Urothelium cell line (cell line): Measurements from ENCODE around the gene NR2C2.
"Not testable (repeated sequence)": the region's sequence is repeated elsewhere in the genome, so short reads cannot be mapped to it uniquely, and the experiment has no call there.

ENCODE experiments used
- DNase-seq: peaks from one replicate; pipeline ENCODE4 v3.0.0; 2011; ENCODE audit warnings: low spot score, mixed read lengths
- FAIRE-seq: peaks from 2 replicates; lab custom pipeline; 2011; peaks lifted over from hg19 to GRCh38; lab: Jason Lieb, UNC

Gene NR2C2

GRCh38 chr3:14957153-14957552, 9.8 kb downstream of the NR2C2 start:
- FAIRE-seq (no peak), DNase-seq (no peak)

DNA sequence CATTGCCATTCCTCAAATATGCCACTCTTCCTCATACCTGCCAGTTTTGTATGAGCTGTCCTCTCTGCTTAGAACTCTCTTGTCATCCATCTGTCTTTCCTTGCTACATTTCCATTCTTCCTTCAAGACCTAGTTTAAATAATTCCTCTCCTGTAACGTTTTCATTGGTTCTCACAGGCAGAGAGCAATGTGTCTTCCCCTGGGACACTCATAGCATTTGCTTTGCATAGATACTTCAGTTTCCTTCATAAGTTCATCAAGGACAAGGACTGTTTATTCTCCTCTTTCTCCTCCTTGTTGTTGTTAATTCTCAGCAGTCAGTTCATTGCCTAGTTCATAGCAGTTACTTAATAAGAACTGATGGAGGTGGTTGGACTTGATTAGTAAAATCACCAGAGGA, 10.5 kb downstream of the NR2C2 start:
- DNase-seq (no peak), FAIRE-seq (no peak)

GRCh38 chr3:14959359-14959943, 12.1 kb downstream of the NR2C2 start:
- no peak for DNase-seq
- no peak for FAIRE-seq

DNA sequence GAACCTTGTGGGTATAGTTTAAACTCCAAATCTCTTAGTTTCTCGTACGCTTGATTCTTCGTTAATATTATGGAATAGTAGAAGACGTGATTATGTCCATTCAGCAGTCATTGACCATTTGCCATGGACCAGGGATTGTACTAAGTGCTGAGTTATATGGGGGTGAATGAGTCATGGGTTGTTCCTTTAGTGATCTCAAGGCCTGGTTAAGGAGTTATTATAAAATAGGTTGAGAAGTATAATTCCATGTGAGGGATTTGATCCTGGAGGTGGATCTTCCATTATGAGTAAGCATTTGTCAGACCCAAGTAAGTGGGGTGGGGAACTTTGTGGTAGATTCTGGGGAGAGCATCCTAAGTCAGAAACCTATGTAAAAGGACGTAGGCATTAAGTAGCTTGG, 15.4 kb downstream of the NR2C2 start:
- DNase-seq (no peak), FAIRE-seq (no peak)

DNA sequence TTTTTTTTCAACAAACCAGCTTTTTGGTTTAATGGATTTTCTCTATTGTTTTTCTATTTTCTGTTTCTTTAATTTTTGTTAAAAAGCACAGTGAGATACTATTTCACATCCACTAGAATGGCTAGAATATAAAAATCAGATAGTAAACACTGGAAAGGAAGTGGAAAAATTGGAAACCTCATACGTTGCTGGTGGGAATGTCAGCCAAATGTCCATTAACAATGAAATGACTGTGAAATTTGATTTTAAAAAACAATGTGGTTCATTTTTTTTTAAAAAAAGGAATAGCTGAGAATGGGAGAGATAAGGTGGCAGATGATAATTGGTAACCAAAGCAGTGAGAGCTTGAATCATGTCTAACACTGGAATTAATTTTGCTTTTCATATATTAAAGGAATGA, 19.9 kb downstream of the NR2C2 start:
- DNase-seq, result no peak
- FAIRE-seq, result no peak

- DNase-seq, result no peak
- FAIRE-seq, result no peak
Observed at GRCh38 chr3:14969671-14970070, 22.3 kb downstream of the NR2C2 start.

GRCh38 chr3:14976317-14976716, 28.9 kb downstream of the NR2C2 start:
- DNase-seq (no peak), FAIRE-seq (no peak)

- DNase-seq, result no peak
Observed at GRCh38 chr3:14980689-14981088, 33.3 kb downstream of the NR2C2 start.

DNA sequence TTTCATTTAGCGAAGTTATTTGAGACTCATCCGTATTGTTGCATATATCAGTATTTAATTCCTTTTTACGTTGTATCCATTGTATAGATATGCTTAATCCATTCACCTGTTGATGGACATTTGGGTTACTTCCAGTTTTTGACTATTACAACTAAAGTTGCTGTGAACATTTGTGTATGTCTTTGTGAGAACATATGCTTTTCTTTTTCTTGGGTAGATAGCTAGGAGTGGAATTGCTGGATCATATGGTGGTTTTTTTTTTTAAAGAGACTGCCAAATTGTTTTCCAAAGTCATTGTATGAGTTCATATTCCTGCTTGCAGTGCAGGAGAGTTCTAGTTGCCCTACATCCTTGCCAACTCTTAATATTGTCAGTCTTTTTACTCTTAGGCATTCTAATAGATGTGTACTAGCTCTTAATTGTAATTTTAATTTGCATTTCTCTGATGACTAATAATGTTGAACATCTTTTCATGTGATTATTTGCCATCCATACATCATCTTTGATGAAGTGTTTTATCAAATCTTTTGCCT, 37.3 kb downstream of the NR2C2 start:
- FAIRE-seq, result no peak
- DNase-seq, result no peak

More at GRCh38 chr3:14980689-14981088, 33.3 kb downstream of the NR2C2 start:
- no peak for FAIRE-seq

DNA sequence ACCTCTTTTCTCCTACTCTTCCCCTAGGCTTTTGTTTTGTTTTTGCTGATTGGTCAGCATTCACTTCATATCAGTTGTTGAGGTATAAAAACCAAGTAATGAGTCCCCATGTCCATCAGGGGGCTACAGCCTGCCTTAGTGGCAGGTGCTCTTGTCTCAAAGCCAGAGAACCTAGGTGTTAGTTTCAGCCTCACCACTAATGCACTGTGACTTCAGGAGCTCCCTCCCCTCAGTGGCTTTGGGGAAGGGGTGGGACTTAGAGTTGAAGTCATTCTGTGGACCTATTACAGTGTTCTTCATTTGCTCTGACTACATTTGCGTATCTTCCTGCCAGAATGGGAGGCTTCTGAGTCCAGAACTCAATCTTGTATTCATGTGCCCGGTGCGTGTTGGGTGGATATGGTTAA, 41.6 kb downstream of the NR2C2 start:
- DNase-seq (peak; percentile 7), FAIRE-seq (no peak)

DNA sequence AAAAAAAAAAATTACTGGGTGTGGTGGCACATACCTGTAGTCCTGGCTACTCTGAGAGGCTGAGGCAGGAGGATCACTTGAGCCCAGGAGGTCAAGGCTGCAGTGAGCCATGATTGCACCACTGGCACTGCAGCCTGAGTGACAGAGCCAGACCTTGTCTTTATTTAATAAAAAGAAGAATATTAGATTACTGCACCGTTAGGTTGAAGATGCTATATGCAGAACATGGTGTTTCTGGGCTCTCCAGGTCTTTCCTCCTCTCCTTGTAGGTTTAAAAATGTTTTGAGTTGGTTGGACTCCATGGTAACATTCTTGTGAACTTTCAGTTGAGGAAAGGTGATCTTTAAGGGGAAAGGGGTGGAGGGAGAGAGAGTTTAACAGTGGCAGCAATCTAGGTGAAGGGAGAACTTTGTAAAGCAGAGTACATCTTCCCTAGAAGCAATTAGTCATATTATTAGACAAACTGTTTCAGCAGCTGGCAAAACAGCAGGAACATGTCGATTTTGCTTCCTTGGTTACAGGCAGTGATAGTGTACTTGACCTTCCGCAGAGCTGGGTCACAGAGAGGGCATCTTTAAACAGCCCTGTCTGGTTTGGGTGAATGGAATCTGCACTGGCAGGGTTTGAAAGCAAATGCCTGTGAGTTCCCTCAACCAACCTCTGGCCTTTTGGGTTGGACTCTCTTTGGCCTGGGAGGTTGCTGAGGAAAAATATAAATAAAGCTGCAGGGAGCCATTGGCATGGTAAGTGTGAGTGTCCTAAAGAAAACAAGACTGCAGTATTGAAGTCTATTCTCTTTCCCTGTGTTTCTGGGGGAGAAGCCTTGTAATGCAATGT, 42.8 kb downstream of the NR2C2 start:
- no peak for FAIRE-seq
- no peak for DNase-seq

DNA sequence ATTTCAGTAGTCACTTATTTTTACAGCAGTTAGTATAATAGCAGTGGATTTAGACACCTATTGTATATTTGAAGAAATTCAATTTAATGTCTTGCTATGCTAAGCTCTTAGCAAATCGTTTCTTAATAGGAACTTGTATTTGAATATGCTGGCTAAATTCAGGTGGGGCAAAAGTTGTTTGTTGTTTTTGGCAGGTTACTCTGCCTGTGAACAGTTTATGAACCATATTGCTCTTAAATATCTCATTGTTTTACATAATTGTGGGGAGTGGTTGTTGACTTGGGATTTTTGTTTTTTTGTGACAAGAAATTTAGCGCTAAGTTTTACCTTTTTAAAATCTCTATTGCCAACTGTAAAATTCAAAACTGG, 43.4 kb downstream of the NR2C2 start:
- FAIRE-seq, result no peak
- DNase-seq, result no peak

- FAIRE-seq, result no peak
- no peak for DNase-seq
Observed at GRCh38 chr3:14991151-14991742, 43.9 kb downstream of the NR2C2 start.

GRCh38 chr3:14991818-14992612, 44.6 kb downstream of the NR2C2 start:
- DNase-seq (no peak), FAIRE-seq (no peak)

DNA sequence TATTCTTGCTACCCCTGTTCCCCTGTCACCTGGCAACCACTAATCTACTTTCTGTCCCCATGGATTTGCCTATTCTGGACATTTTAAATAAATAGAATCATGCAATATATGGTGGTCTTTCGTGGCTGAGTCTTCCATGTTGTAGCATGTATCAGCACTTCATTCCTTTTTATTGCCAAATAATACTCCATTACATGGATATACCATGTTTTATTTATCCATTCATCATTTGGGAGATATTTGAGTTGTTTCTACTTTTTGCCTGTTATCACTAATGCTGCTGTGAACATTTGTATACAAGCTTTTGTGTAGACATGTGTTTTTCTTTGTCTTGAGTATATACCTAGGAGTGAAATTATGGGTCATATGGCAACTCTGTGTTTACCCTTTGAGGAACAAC, 50.6 kb downstream of the NR2C2 start:
- no peak for FAIRE-seq

DNA sequence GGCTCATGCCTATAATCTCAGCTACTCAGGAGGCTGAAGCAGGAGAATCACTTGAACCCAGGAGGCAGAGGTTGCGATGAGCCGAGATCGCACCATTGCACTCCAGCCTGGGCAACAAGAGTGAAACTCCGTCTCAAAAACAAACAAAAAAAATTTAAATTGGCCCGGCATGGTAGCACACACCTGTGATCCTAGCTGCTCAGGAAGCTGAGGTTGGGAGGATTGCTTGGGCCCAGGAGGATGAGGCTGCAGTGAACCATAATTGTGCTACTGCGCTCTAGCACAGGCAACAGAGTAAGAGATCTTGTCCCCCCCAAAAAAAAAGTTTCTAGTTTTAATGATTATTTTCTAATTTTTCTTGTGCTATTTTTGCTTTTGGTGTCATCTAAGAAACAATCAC, 51.8 kb downstream of the NR2C2 start:
- FAIRE-seq, DNase-seq: not testable (repeated sequence)

More for the DNA sequence above, 50.6 kb downstream of the NR2C2 start:
- DNase-seq, result no peak

GRCh38 chr3:15007681-15008141, 60.3 kb downstream of the NR2C2 start:
- FAIRE-seq (no peak), DNase-seq (no peak)

DNA sequence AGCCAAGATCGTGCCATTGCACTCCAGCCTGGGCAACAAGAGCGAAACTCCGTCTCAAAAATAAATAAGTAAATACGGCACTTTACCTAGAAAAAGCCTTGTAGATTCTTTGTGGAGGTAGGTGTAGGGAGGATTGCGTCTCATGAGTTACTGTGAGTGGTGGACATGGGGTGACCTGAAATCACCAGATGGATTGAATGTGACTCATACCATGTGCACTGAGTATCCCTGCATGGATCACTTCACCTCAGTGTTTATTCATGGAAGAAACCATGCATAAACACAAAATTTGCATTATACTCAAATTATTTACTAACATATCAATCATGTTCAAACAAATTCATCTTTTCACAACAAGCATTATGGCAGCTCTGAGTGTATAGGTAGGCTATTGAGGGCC, 61.8 kb downstream of the NR2C2 start:
- DNase-seq (no peak), FAIRE-seq (no peak)

DNA sequence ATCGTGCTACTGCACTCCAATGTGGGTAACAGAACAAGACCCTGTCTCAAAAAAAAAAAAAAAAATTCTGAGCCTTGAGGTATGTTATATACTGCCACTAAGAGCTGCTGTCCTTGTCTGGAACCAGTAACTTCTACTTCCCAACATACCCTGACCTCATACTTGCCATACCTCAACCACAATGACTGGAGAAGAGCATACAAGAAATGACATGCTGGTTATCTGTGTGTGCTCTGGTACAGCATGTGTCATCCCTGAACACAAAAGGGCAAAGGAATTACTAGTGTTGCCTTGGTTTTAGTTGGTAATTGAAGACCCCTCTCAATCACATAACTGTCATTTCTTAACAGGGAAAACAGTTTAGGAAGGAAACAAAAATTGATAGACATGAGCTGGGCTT, 63.3 kb downstream of the NR2C2 start:
- DNase-seq, result no peak
- FAIRE-seq, result no peak

- DNase-seq (no peak), FAIRE-seq (no peak)
Observed at GRCh38 chr3:15011174-15011573, 63.8 kb downstream of the NR2C2 start.
